Measurements from ENCODE around the gene ST8SIA3.

Gene ST8SIA3, protein sequence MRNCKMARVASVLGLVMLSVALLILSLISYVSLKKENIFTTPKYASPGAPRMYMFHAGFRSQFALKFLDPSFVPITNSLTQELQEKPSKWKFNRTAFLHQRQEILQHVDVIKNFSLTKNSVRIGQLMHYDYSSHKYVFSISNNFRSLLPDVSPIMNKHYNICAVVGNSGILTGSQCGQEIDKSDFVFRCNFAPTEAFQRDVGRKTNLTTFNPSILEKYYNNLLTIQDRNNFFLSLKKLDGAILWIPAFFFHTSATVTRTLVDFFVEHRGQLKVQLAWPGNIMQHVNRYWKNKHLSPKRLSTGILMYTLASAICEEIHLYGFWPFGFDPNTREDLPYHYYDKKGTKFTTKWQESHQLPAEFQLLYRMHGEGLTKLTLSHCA

GRCh38 chr18:57352271-57352701 is at the start of gene ST8SIA3:
ST8SIA3 (plus strand) TSS chr18:57352557; CDS start chr18:57352847, 290 bp downstream.
- DNase-seq, result no peak

- no peak for DNase-seq
These were observed 40.9 kb upstream of the ST8SIA3 start for GRCh38 chr18:57311472-57311871.

- DNase-seq, result no peak
These were observed 39.8 kb upstream of the ST8SIA3 start for GRCh38 chr18:57312346-57313144.

DNA sequence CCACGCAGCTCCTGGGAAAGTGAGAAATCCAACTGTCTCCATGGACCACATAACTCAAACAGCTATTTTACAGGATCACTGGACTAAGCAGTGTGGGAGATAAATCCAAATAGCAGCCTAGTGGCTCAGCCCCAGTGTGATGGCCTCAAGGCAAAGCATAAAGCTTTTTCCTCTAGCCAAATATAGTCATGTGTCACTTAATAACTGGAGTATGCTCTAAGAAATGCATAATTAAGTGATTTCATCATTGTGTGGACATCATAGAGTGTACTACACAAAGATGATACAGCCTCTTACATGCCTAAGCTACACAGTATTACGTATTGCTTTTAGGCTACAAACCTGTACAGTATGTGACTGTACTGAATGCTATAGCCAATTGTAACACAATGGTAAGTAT is 31.8 kb upstream of the ST8SIA3 start:
- DNase-seq, result no peak

- no peak for DNase-seq
These were observed 26.7 kb upstream of the ST8SIA3 start for GRCh38 chr18:57325491-57326166.

- no peak for DNase-seq
These were observed 25.5 kb upstream of the ST8SIA3 start for GRCh38 chr18:57326718-57327323.

DNA sequence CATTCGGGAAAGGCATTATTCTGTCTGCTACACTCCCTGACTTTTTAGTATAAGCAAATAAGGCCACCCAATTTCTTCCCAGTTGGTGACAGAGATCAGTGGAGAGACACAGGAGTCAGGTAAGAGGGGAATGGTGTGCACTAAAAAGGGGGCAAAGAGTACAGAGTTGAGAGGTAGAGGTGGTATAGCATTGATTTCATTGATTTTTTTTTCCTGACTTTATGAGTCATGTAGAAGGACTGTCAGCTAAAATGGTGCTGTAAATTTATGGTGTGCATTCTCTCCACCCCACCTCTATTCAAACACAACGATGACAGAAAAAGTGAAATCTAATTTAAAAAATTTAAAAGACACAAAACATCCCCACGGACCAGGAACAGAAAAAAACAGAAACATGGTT is 23.7 kb upstream of the ST8SIA3 start:
- no peak for DNase-seq

GRCh38 chr18:57329856-57330255 is 22.5 kb upstream of the ST8SIA3 start:
- DNase-seq, result no peak

DNA sequence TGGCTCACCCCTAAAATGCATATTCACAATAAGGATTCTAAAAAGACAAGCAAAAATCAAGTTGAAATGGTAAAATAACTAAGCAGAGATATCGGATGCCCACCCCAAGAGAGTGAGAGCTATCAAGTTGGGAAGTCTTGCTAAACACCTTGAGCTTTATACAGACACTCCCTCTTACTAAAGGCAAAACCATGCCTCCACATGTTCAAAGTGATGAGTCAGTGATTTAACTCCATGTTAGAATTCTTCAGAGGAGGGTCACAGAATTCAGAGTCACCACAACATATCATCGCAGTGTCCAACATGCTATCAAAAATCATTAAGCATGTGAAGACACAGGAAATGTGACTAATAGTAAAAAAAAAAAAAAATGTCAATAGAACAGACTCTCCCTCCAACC is 20.6 kb upstream of the ST8SIA3 start:
- DNase-seq, result no peak

DNA sequence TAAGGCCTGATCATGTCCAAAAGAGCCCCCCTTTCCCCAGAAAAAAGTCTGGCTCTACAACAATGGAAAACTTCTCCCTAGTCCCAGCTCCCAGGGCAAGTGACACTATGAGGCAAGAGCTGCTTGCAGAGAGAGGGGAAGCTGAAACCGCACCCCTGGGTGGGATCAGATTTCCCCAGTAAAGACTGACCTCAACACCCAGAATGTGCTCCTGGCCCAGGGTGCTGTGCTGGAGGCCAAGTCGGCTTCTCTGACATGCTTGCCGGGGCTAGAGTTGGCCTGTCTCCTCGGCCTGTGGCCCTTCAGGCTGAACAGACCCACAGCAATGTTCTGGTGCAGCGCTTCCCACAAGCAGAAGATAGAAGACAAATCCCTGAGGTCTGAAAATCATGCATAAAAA is 18.4 kb upstream of the ST8SIA3 start:
- DNase-seq, result no peak

DNA sequence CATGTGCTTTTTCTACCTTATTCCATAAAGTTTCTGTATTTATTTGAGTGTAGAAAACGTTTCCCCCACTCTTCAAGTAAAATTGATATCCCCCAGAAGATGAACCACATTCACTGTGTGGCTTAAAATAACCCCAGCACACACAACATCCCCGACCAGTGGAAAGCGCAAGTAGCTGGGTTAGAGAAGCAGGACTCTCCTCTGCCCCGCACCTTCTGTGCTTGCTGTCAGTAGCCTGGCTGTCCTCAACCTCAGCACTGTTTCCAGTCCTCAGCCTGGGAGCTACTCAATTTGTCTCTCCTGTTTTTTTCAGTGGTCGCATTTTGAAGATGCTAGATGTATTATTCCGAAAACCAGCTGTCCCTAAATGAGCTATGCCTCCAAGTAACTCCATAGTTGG is 18.0 kb upstream of the ST8SIA3 start:
- DNase-seq, result no peak

DNA sequence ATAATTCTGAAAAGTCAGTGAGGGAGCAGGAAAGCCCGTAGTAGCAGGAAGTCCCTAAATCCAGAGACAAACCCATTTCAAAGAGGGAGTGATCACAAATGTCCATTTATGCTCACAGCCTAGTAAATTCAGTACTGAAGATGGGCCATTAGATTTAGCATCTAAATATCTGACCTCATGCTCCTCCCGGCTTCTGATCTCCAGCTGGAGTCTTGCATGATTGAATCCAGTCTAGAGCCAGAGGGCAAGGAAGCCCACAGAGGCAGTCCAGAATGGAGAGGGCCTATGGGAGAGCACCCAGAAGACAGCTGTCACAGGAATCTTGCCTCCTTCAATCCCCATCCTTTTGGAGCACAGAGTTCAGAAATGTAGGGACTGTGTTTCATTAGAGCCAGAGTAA is 16.0 kb upstream of the ST8SIA3 start:
- DNase-seq, result no peak

GRCh38 chr18:57337890-57338289 is 14.5 kb upstream of the ST8SIA3 start:
- no peak for DNase-seq

GRCh38 chr18:57343833-57344232 is 8.5 kb upstream of the ST8SIA3 start:
- DNase-seq, result no peak

DNA sequence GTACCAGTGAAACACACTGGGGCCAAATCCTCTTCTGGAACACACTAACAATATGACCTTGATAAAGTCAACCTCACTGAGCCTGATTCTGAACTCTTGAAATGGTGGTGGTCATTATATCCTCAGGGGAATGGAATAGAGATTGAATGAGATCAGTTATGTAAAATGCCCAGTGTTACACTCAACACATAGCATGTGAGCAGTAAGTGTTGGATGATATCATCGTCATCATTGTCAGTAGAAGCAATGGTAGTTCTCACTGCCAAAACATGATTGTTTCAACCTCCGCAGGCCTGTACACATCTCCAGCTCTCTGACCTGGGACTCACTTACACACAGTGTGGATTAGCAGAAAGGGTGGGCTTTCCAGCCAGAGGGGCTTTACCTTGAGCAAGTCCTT is 5.5 kb upstream of the ST8SIA3 start:
- DNase-seq, result no peak

- no peak for DNase-seq
These were observed 4.6 kb upstream of the ST8SIA3 start for GRCh38 chr18:57347784-57348183.

GRCh38 chr18:57352761-57353136 is 392 bp downstream of the ST8SIA3 start:
- peak; percentile 3 for DNase-seq

- no peak for DNase-seq
These were observed 981 bp downstream of the ST8SIA3 start for GRCh38 chr18:57353137-57353939.

GRCh38 chr18:57353940-57354461 is 1.6 kb downstream of the ST8SIA3 start:
- peak; percentile 37 for DNase-seq

GRCh38 chr18:57359433-57359832 is 7.1 kb downstream of the ST8SIA3 start:
- no peak for DNase-seq

GRCh38 chr18:57362714-57363113 is 10.4 kb downstream of the ST8SIA3 start:
- no peak for DNase-seq

DNA sequence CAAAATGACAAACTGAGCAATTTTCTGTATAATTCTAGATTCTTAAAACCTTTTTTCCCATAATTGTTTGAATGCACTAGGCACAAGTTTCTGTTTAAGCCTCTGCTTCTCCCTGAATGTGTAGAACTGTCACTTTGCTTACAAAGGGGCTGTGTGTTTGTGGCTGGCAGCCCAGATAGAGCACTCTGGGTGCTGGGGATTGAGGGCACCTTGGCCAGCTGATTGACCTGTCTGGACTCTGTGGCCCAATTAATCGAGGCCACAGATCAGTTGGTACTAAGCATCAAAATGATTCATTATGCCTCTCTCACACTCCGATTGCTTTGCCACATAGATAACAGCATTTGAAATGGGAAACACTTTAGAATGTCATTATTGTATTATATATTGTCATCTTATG is 12.1 kb downstream of the ST8SIA3 start:
- no peak for DNase-seq

All from activated CD4-positive, alpha-beta T cell treated with anti-CD3 and anti-CD28 coated beads for 48 hours (primary cell).